NOMO-1 (cell line): Measurements from ENCODE around the gene CMSS1.
A peak's percentile ranks its signal among the peaks of the same experiment; 100 is the strongest.

ENCODE experiments used
- DNase-seq, 2 experiments: peaks; one replicate each; lab custom pipeline; 2025; ENCODE audit not compliant: unreplicated experiment in 2 of 2; lab: John Stamatoyannopoulos, UW

The CMSS1 gene

DNA sequence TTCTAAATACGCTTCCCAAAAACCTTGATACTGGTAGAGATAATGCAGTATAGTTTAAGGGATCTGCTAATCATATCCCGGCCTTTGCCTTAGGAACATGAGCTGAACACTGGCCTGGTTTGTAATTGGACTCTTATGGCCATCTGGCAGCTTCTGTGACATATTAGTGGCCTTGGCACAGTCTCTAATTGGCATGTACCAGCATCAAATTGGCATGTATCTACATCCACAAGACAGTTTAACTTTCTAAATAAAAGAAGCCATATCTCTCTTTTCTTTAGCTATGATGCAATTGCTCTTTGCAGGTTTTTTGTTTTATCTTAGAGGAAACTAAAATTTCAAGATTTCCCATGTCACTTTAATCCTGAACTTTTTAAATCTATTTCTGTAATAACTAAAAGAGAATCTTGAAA lies 341.3 kb downstream of the CMSS1 start:
- DNase-seq = no peak

- no peak for DNase-seq
Measured at GRCh38 chr3:100159331-100160153, 341.9 kb downstream of the CMSS1 start.

- DNase-seq = no peak
Measured at GRCh38 chr3:100160521-100160920, 342.9 kb downstream of the CMSS1 start.

- no peak for DNase-seq
Measured at GRCh38 chr3:100163787-100164186, 346.1 kb downstream of the CMSS1 start.

DNA sequence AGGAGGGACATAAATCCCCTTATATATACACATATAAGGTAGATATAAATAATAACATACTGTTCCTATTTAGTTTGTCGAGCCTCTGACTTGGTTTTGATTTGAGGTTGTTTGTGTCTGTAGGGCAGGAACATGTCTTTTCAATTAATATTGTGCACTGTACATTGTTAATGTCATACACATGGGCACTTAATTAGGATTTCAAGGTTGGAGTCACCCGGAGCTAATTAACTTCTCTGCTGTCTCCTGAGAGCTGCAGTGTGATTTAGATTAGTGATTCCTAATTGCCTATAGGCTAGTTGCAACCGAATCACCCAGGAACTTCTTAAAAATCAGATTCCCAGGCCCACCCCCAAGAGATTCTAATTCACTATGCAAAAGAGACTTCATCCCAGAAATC lies 347.1 kb downstream of the CMSS1 start:
- no peak for DNase-seq

DNA sequence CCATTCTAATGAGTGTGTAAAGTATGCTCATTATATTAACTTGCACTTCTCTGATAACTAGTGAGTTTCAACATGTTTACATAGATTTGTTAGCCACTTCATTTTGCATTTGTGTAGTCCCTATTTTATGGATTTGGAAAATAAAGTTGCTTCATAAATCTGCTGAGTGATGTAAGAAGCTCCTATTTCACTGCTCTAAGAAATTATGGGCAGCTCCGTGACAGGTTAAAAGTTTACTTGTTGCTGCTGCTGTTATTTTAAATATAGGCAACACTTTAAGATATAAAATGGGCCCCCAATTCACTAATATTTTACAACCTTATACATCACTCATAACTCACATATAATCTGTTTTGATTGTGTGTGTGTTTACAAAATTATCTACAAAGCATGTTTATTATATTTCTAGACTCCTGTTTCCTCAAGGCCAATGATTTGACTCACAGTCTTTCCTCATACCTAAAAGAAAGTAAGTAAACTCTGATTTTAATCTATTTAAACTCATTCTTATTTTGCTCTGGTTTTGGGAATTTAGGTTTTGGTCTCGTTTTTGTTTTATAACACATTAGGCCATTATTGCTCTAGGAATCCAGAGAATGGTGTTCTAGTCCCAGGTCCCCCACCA lies 348.4 kb downstream of the CMSS1 start:
- DNase-seq = no peak

DNA sequence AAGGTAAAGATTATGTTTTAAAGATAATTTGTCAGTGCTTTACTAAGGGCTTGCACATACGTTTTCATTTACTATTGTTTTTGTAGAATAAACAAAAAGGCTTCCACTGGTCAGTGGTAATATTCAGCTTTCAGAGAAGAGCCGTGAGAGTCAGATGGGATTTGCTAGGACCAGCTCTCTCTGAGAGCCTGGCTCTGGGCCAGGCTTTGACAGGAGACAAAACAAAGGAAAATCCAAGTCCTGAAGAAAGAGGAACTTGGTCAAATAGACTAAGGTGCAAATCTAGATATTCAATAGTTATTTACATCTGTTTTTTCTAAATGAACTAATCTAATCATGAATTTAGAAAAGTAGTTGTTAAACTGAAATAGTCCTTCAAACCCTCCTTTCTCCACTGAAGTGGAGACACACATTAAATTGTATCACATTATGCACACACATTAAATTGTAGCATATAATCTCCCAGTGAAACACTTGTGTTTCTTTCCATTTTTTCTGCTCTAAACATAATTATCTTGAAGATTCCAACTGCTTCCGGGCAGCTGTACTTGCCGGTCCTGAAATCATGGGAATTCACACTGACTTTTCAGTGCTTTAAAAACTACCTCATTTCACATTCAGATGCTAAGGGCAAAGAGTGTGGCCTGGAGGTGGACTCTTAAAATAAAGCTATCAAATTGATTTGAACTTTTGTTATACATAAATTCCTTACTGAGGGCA lies 351.7 kb downstream of the CMSS1 start:
- no peak for DNase-seq

- no peak for DNase-seq
Measured at GRCh38 chr3:100170486-100170885, 352.8 kb downstream of the CMSS1 start.

DNA sequence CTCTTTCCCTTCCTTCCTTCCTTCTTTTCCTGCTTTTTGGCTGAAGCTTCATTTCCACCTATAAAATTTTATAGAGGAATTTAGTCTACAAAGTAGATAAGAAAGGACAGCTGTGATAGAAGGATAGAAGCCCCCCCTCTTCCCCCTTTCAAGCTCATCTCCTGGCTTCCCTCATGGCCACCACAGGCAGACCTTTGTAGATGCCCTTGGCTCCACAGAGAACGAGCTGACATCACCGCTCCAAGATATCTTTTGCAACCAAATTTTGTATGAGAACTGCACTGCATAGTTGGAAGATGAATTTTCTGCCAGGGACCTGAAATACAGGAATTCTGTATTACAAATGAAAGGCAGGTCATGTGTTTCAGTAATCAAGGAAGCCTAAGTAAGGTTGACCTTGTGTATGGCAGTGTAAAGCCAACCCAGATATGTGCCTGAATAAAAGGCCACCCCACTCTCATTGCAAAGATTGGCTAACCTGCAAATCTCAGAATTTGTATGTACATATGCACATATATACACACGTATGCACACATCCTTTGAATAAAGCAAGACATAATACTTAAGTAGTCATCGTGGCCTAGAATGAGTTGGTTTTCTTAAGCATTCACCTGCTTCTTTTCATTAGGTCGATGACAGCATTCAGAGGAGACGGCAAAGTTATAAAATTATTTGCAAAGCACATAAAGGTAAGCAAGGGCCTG lies 353.7 kb downstream of the CMSS1 start:
- DNase-seq = no peak

- no peak for DNase-seq
Measured at GRCh38 chr3:100173961-100174360, 356.3 kb downstream of the CMSS1 start.

DNA sequence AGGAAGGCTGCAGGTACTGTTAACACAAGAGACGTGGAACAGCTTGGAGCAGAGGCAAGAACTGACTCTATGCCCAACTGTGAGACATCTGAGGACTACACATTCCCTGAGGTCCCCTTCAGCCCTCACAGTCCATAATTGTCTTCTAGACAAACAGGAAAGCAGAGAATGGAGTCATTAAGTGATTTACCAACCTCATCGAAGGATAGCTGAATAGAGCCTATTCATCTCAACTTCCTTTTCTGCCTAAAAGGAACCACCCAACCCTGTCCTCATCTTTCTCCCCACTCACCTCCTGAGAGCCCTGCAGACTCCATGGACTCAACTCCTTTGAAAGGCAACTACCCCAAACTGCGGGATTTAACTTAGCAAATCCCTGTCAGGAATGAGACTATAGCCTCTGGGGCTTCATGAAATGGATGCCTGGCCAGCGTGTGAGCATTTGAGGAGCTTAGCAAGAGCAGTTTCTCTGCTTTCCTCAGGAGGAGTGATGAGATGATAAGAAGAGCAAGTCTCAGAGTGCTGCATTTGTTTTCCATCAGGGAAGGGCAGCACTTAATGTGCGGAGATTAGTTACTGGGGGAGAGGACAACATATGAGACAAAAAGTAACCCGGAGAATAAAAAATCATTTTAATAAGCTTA lies 358.1 kb downstream of the CMSS1 start:
- no peak for DNase-seq

GRCh38 chr3:100179692-100180349 lies 362.2 kb downstream of the CMSS1 start:
- DNase-seq = no peak

DNA sequence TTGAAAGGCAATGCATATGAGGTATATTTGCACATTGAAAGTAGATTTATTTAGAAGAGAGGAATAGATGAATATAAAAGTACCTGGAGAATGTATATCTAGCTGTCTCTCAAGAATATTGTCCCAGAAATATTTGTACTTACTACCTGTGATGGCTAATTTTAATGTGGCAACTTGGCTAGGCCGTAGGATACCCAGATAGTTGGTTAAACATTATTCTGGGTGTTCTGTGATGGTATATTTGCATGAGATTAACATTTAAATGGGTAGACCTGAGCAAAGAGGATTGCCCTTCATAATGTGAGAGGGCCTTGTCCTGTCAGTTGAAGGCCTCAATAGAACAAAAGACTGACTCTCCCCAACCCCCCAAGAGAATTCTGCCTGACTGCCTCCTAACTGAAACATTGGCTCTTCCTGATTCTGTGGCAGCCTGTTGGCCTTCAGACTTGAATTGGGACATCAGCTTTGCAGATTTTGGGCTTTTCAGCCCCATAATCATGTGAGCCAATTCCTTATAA lies 366.0 kb downstream of the CMSS1 start:
- DNase-seq = no peak

- DNase-seq = peak in 1 of 2 experiments; percentile 15
Measured at GRCh38 chr3:100184948-100185570, 367.4 kb downstream of the CMSS1 start.

GRCh38 chr3:100185847-100186246 lies 368.2 kb downstream of the CMSS1 start:
- DNase-seq = no peak

DNA sequence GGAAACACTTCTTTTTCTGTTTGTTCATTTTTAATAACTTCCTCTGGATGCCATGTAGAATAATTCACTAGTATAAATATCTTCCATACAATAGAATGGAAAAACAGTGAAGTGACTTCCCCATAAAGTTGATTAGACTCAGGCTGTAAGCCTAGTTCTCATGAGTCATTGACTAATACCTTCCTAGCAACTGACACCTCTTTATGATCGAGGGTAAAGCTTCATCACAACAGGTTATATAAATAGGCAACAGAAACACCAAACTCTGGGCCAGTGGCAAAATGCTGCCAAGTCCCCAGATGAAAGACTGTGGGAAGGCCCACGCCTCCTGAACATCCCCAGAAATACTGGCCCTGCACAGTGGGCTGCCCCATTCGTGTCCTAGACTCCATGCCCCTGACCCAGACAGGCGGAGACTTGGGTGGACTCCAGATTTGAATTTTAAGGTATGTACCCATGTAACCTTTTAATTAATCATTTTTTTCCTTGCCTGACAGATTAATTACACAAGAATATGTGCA lies 371.8 kb downstream of the CMSS1 start:
- DNase-seq = peak in 1 of 2 experiments; percentile 32

DNA sequence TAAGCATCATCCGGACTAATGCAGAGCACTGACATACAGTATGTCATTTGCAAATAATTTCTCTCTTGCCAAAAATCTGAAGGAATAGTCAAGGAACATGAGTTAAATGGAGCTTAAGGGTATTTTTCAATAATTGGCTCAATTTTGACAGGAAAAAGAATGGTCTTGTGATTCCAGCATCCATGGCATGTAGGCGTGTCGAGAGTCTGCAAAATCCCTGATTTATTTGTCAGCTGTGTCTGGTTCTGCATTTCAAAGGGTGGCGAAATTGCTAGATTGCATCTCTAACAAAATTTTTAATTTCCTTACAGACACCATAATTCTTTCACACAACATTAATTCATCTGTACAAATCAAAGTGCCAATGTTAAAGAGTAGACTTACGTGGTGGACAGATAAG lies 377.7 kb downstream of the CMSS1 start:
- no peak for DNase-seq

- no peak for DNase-seq
Measured at GRCh38 chr3:100197876-100198275, 380.2 kb downstream of the CMSS1 start.

GRCh38 chr3:100198579-100199269 lies 381.1 kb downstream of the CMSS1 start:
- DNase-seq = no peak
